WTC11 (cell line): ENCODE measurements around the gene TBX15. TPM values are rescaled to one million over a fixed set of nuclear protein-coding genes. Genes with fewer than 3 reads are reported as not detected.

Source experiments
- ATAC-seq: fragments of 200-7000 bp; cut with Tn5 transposase; 2 replicates; pipeline ENCODE4 v1.10.0; 2021; ENCODE audit warnings: mild to moderate bottlenecking, moderate library complexity
- CTCF ChIA-PET: fragments of 300-600 bp; sonication (Branson Sonifier 250); formaldehyde crosslinking; loops from one replicate; lab custom pipeline; 2021; ENCODE audit warnings: antibody characterized with exemption; lab: Charles Lee
- POLR2A ChIA-PET: fragments of 350-600 bp; sonication (Branson Sonifier 250); formaldehyde crosslinking; loops from one replicate; lab custom pipeline; 2021; ENCODE audit warnings: antibody characterized with exemption; lab: Charles Lee
- DNase-seq: peaks from one replicate; pipeline ENCODE4 v3.0.0; 2021; ENCODE audit warnings: low spot score
- H3K27ac Mint-ChIP-seq: 2 replicates; pipeline ENCODE4 v1.8.0; 2021; ENCODE audit warnings: mixed read lengths
- H3K27me3 Mint-ChIP-seq: 2 replicates; pipeline ENCODE4 v1.8.0; 2021; ENCODE audit warnings: low read depth, mild to moderate bottlenecking, moderate library complexity, mixed read lengths
- H3K36me3 Mint-ChIP-seq: 2 replicates; pipeline ENCODE4 v1.8.0; 2021; ENCODE audit warnings: mixed read lengths
- H3K4me1 Mint-ChIP-seq: 2 replicates; pipeline ENCODE4 v1.8.0; 2022; ENCODE audit warnings: mixed read lengths
- H3K4me3 Mint-ChIP-seq: 2 replicates; pipeline ENCODE4 v1.8.0; 2021; ENCODE audit warnings: mild to moderate bottlenecking, moderate library complexity, mixed read lengths
- H3K9me3 Mint-ChIP-seq: 2 replicates; pipeline ENCODE4 v1.8.0; 2021; ENCODE audit warnings: mixed read lengths
- CREM ChIP-seq: sonication (generic); formaldehyde crosslinking; IDR thresholded peaks from 2 replicates; pipeline ENCODE4 v1.8.1; 2022; ENCODE audit warnings: mild to moderate bottlenecking, missing genetic modification reagents, moderate library complexity
- ELF4 ChIP-seq: sonication (generic); formaldehyde crosslinking; IDR thresholded peaks from 2 replicates; pipeline ENCODE4 v1.8.1; 2022; ENCODE audit warnings: low read depth, mild to moderate bottlenecking, moderate library complexity, missing genetic modification reagents
- ESRRA ChIP-seq: sonication (generic); formaldehyde crosslinking; IDR thresholded peaks from 2 replicates; pipeline ENCODE4 v1.8.1; 2022; ENCODE audit warnings: mild to moderate bottlenecking, missing genetic modification reagents, borderline replicate concordance
- GTF2I ChIP-seq: fragments of 250-450 bp; sonication (Bioruptor Pico); conservative IDR thresholded peaks from 2 replicates; pipeline ENCODE4 v1.4.0; 2021; ENCODE audit warnings: mild to moderate bottlenecking
- JAZF1 ChIP-seq: fragments of 250-450 bp; sonication (Bioruptor Pico); IDR thresholded peaks from 2 replicates; pipeline ENCODE4 v1.9.0; 2021; ENCODE audit warnings: moderate library complexity, mild to moderate bottlenecking, inconsistent platforms
- NFATC4 ChIP-seq: fragments of 250-450 bp; sonication (Bioruptor Pico); IDR thresholded peaks from 2 replicates; pipeline ENCODE4 v1.9.0; 2021; ENCODE audit warnings: mild to moderate bottlenecking
- NR3C1 ChIP-seq: sonication (generic); formaldehyde crosslinking; conservative IDR thresholded peaks from 2 replicates; pipeline ENCODE4 v1.8.1; 2023; ENCODE audit warnings: low read depth, mild to moderate bottlenecking, missing genetic modification reagents
- PRRX2 ChIP-seq: fragments of 250-450 bp; sonication (Bioruptor Pico); IDR thresholded peaks from 2 replicates; pipeline ENCODE4 v1.8.0; 2021; ENCODE audit warnings: mild to moderate bottlenecking
- TEAD4 ChIP-seq: sonication (generic); formaldehyde crosslinking; IDR thresholded peaks from 2 replicates; pipeline ENCODE4 v1.8.0; 2022; ENCODE audit warnings: mild to moderate bottlenecking, missing genetic modification reagents
- ZNF219 ChIP-seq: sonication (generic); formaldehyde crosslinking; IDR thresholded peaks from 2 replicates; pipeline ENCODE4 v1.8.0; 2023; ENCODE audit warnings: missing genetic modification reagents, mild to moderate bottlenecking, borderline replicate concordance
- ZNF263 ChIP-seq: sonication (generic); formaldehyde crosslinking; IDR thresholded peaks from 2 replicates; pipeline ENCODE4 v1.8.1; 2022; ENCODE audit warnings: low read depth, mild to moderate bottlenecking, moderate library complexity, missing genetic modification reagents
- ZNF317 ChIP-seq: sonication (generic); formaldehyde crosslinking; IDR thresholded peaks from 2 replicates; pipeline ENCODE4 v1.8.1; 2023; ENCODE audit warnings: low read depth, mild to moderate bottlenecking, moderate library complexity, missing genetic modification reagents, borderline replicate concordance
- total RNA-seq: library from RNA; stranded (reverse); gene quantifications from 3 replicates; pipeline ENCODE4 v1.2.3, GENCODE V29; 2021
- TF ChIP-seq, protein P1 (sequence below): sonication (generic); formaldehyde crosslinking; IDR thresholded peaks from 2 replicates; pipeline ENCODE4 v1.8.1; 2022; ENCODE audit warnings: low read depth, missing genetic modification reagents, borderline replicate concordance
- TF ChIP-seq, protein P2 (sequence below): fragments of 250-450 bp; sonication (Bioruptor Pico); IDR thresholded peaks from 2 replicates; pipeline ENCODE4 v1.9.0; 2021; ENCODE audit warnings: mild to moderate bottlenecking
- TF ChIP-seq, protein P3 (sequence below): sonication (generic); formaldehyde crosslinking; IDR thresholded peaks from 2 replicates; pipeline ENCODE4 v1.8.1; 2022; ENCODE audit warnings: low read depth, mild to moderate bottlenecking, moderate library complexity, missing genetic modification reagents, borderline replicate concordance
- TF ChIP-seq, protein P4 (sequence below): sonication (generic); formaldehyde crosslinking; IDR thresholded peaks from 2 replicates; pipeline ENCODE4 v1.8.1; 2022; ENCODE audit warnings: mild to moderate bottlenecking, missing genetic modification reagents, moderate library complexity, borderline replicate concordance
- TF ChIP-seq, protein P5 (sequence below): sonication (generic); formaldehyde crosslinking; IDR thresholded peaks from 2 replicates; pipeline ENCODE4 v1.8.1; 2023; ENCODE audit warnings: mild to moderate bottlenecking, missing genetic modification reagents, borderline replicate concordance
- TF ChIP-seq, protein P6 (sequence below): sonication (generic); formaldehyde crosslinking; IDR thresholded peaks from 2 replicates; pipeline ENCODE4 v1.8.0; 2022; ENCODE audit warnings: mild to moderate bottlenecking, missing genetic modification reagents
- TF ChIP-seq, protein P7 (sequence below): sonication (generic); formaldehyde crosslinking; IDR thresholded peaks from 2 replicates; pipeline ENCODE4 v1.8.0; 2022; ENCODE audit warnings: missing genetic modification reagents
- TF ChIP-seq, protein P8 (sequence below): sonication (generic); formaldehyde crosslinking; IDR thresholded peaks from 2 replicates; pipeline ENCODE4 v1.8.1; 2022; ENCODE audit warnings: mild to moderate bottlenecking, moderate library complexity, missing genetic modification reagents
- TF ChIP-seq, protein P9 (sequence below): sonication (generic); formaldehyde crosslinking; IDR thresholded peaks from 2 replicates; pipeline ENCODE4 v1.8.1; 2023; ENCODE audit warnings: mild to moderate bottlenecking, missing genetic modification reagents, moderate library complexity

Gene TBX15
- total RNA-seq, 1 experiment from 2014 or later, result 0.11 TPM

DNA sequence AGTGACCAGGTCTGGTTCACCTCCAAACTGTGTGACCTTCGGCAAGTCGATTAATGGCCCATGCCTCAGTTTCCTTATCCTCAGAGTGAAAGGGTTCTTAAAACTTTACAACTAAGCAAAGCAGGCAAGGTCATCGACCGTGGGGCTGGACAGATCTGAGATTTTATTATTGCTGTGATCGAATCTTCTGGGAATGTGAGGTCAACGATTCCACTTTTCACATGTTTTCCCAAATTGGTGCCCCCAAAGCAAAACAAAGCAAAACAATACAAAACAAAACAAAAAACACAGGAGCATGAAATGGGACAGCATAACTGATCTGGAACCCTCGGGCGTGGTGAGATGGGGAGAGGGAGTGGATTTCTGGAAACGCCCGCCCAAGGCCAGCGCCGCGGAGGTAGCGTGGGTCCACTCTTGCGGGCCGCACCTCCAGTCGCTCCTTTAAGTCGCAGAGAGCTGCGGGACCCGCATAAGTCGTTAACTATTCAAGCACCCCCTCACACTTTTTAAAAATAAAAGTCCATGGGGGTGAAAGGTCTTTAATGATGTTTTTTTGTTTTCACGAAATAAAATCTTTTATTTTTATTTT is 4.2 kb upstream of the TBX15 start (continued):
- TF ChIP-seq, protein P1, sequence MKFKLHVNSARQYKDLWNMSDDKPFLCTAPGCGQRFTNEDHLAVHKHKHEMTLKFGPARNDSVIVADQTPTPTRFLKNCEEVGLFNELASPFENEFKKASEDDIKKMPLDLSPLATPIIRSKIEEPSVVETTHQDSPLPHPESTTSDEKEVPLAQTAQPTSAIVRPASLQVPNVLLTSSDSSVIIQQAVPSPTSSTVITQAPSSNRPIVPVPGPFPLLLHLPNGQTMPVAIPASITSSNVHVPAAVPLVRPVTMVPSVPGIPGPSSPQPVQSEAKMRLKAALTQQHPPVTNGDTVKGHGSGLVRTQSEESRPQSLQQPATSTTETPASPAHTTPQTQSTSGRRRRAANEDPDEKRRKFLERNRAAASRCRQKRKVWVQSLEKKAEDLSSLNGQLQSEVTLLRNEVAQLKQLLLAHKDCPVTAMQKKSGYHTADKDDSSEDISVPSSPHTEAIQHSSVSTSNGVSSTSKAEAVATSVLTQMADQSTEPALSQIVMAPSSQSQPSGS (CRISPR knock-in tag), result no peak
- TF ChIP-seq PRRX2 (CRISPR knock-in tag), result no peak
- TF ChIP-seq, protein P2, sequence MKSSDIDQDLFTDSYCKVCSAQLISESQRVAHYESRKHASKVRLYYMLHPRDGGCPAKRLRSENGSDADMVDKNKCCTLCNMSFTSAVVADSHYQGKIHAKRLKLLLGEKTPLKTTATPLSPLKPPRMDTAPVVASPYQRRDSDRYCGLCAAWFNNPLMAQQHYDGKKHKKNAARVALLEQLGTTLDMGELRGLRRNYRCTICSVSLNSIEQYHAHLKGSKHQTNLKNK (CRISPR knock-in tag), result no peak
- TF ChIP-seq CREM (CRISPR knock-in tag), result no peak
- no peak for TF ChIP-seq JAZF1 (CRISPR knock-in tag)
- no peak for TF ChIP-seq ESRRA
- TF ChIP-seq, protein P3, sequence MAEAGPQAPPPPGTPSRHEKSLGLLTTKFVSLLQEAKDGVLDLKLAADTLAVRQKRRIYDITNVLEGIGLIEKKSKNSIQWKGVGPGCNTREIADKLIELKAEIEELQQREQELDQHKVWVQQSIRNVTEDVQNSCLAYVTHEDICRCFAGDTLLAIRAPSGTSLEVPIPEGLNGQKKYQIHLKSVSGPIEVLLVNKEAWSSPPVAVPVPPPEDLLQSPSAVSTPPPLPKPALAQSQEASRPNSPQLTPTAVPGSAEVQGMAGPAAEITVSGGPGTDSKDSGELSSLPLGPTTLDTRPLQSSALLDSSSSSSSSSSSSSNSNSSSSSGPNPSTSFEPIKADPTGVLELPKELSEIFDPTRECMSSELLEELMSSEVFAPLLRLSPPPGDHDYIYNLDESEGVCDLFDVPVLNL (CRISPR knock-in tag), result no peak

DNA sequence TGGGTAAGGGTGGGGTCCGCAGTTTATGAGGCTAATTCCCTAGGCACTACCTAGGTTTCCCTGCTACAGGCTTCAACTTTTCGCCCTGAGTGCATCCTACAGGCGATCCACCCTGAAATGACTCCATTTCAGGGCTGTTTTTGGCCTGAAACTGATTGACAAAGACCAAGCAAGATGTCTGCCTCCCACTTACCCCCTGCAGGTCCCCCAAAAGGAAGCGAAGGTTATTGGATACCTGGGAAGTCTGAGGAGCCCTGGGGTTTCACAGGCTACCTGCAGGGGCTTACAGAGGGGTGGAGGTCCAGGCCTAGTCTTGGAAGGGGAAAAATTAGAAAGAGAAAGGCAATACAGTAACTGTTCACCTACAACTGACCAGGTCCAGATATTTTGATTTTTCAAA is 3.3 kb upstream of the TBX15 start:
- Mint-ChIP-seq H3K27me3 (peaks cover 100% of the 10 kb centered on the region), H3K36me3 (no peaks in the 10 kb centered on the region), H3K4me3 (peak overlapping the region; percentile 44), H3K27ac (no peak overlapping the region; the same call in 1 of the 2 replicates), H3K9me3 (no peaks in the 10 kb centered on the region), H3K4me1 (peaks cover 63% of the 10 kb centered on the region)
- POLR2A ChIA-PET, result no interaction called here
- ATAC-seq (no peak), DNase-seq (no peak)
- CTCF ChIA-PET, result interaction anchor here (6.5 kb wide), 1 partner anchor 17 kb away, joined by 50 read pairs; no protein-coding TSS in a partner anchor
- TF ChIP-seq ZNF263 (CRISPR knock-in tag) (no peak), GTF2I (CRISPR knock-in tag) (no peak), ELF4 (CRISPR knock-in tag) (no peak), ZNF317 (no peak), NFATC4 (CRISPR knock-in tag) (no peak), ZNF219 (no peak), NR3C1 (no peak), TEAD4 (CRISPR knock-in tag) (no peak)
- TF ChIP-seq, protein P4, sequence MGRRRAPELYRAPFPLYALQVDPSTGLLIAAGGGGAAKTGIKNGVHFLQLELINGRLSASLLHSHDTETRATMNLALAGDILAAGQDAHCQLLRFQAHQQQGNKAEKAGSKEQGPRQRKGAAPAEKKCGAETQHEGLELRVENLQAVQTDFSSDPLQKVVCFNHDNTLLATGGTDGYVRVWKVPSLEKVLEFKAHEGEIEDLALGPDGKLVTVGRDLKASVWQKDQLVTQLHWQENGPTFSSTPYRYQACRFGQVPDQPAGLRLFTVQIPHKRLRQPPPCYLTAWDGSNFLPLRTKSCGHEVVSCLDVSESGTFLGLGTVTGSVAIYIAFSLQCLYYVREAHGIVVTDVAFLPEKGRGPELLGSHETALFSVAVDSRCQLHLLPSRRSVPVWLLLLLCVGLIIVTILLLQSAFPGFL (CRISPR knock-in tag), result no peak
- TF ChIP-seq, protein P5, sequence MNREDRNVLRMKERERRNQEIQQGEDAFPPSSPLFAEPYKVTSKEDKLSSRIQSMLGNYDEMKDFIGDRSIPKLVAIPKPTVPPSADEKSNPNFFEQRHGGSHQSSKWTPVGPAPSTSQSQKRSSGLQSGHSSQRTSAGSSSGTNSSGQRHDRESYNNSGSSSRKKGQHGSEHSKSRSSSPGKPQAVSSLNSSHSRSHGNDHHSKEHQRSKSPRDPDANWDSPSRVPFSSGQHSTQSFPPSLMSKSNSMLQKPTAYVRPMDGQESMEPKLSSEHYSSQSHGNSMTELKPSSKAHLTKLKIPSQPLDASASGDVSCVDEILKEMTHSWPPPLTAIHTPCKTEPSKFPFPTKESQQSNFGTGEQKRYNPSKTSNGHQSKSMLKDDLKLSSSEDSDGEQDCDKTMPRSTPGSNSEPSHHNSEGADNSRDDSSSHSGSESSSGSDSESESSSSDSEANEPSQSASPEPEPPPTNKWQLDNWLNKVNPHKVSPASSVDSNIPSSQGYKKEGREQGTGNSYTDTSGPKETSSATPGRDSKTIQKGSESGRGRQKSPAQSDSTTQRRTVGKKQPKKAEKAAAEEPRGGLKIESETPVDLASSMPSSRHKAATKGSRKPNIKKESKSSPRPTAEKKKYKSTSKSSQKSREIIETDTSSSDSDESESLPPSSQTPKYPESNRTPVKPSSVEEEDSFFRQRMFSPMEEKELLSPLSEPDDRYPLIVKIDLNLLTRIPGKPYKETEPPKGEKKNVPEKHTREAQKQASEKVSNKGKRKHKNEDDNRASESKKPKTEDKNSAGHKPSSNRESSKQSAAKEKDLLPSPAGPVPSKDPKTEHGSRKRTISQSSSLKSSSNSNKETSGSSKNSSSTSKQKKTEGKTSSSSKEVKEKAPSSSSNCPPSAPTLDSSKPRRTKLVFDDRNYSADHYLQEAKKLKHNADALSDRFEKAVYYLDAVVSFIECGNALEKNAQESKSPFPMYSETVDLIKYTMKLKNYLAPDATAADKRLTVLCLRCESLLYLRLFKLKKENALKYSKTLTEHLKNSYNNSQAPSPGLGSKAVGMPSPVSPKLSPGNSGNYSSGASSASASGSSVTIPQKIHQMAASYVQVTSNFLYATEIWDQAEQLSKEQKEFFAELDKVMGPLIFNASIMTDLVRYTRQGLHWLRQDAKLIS, result no peak
- TF ChIP-seq, protein P6, sequence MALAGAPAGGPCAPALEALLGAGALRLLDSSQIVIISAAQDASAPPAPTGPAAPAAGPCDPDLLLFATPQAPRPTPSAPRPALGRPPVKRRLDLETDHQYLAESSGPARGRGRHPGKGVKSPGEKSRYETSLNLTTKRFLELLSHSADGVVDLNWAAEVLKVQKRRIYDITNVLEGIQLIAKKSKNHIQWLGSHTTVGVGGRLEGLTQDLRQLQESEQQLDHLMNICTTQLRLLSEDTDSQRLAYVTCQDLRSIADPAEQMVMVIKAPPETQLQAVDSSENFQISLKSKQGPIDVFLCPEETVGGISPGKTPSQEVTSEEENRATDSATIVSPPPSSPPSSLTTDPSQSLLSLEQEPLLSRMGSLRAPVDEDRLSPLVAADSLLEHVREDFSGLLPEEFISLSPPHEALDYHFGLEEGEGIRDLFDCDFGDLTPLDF (CRISPR knock-in tag), result no peak
- TF ChIP-seq, protein P7, sequence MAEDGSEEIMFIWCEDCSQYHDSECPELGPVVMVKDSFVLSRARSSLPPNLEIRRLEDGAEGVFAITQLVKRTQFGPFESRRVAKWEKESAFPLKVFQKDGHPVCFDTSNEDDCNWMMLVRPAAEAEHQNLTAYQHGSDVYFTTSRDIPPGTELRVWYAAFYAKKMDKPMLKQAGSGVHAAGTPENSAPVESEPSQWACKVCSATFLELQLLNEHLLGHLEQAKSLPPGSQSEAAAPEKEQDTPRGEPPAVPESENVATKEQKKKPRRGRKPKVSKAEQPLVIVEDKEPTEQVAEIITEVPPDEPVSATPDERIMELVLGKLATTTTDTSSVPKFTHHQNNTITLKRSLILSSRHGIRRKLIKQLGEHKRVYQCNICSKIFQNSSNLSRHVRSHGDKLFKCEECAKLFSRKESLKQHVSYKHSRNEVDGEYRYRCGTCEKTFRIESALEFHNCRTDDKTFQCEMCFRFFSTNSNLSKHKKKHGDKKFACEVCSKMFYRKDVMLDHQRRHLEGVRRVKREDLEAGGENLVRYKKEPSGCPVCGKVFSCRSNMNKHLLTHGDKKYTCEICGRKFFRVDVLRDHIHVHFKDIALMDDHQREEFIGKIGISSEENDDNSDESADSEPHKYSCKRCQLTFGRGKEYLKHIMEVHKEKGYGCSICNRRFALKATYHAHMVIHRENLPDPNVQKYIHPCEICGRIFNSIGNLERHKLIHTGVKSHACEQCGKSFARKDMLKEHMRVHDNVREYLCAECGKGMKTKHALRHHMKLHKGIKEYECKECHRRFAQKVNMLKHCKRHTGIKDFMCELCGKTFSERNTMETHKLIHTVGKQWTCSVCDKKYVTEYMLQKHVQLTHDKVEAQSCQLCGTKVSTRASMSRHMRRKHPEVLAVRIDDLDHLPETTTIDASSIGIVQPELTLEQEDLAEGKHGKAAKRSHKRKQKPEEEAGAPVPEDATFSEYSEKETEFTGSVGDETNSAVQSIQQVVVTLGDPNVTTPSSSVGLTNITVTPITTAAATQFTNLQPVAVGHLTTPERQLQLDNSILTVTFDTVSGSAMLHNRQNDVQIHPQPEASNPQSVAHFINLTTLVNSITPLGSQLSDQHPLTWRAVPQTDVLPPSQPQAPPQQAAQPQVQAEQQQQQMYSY (CRISPR knock-in tag), result no peak
- TF ChIP-seq, protein P8, sequence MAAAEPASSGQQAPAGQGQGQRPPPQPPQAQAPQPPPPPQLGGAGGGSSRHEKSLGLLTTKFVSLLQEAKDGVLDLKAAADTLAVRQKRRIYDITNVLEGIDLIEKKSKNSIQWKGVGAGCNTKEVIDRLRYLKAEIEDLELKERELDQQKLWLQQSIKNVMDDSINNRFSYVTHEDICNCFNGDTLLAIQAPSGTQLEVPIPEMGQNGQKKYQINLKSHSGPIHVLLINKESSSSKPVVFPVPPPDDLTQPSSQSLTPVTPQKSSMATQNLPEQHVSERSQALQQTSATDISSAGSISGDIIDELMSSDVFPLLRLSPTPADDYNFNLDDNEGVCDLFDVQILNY, result no peak
- TF ChIP-seq, protein P9, sequence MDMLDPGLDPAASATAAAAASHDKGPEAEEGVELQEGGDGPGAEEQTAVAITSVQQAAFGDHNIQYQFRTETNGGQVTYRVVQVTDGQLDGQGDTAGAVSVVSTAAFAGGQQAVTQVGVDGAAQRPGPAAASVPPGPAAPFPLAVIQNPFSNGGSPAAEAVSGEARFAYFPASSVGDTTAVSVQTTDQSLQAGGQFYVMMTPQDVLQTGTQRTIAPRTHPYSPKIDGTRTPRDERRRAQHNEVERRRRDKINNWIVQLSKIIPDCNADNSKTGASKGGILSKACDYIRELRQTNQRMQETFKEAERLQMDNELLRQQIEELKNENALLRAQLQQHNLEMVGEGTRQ, result no peak
